ENCODE measurements around the gene DHX8.

DNA sequence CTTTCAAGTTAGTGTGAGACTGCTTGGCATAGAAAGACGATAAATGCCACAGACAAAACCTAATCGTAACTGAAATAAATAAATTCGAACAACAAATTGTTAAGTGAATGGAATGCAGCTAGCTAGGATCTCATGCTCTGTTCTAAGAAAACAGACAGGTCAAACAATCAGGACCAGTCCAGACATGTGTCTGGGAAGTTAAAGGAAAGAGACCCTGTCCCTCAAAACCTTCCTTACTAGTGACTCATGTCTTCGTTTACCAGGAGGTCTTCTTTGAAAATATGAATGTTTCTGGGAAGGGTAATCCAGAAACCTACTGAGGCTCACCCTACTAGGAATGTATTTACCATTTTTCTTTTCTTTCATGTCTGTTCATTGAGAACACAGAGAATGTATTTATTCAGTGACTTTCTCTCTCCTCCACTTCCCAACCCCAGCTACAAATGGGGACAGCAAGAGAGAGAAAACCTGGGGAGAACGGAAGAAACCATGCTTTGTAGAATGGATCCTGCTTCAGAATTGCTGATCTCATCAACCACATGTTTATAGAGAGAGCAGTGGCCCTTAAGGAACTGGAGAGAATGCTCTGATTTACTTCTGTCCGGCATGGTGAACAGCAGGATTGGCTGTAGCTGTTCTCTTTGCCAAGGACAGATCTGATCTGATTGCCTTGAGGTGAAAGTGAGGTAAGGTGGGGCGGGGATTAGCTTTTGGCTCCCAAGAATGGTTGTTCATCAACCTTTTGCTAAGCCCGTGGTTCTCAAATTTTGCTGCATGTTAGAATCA lies 39.4 kb upstream of the DHX8 start:
- TF ChIP-seq SPI1 (IDR thresholded peaks at IDR 0.05; ENCODE audit: low read depth, low read length) (no peak), POLR2A (IDR thresholded peaks at IDR 0.05; ENCODE audit: low read depth, low read length) (no peak), POLR2AphosphoS5 (IDR thresholded peaks at IDR 0.05; ENCODE audit: low read depth, low read length) (no peak), TAF1 (IDR thresholded peaks at IDR 0.05; ENCODE audit: low read depth, low read length) (no peak), PAX5 (IDR thresholded peaks at IDR 0.05; ENCODE audit: insufficient read depth, low read length, severe bottlenecking) (no peak), POU2F2 (IDR thresholded peaks at IDR 0.05; ENCODE audit: low read depth, low read length) (no peak)

Data from GM12891 (cell line).